ENCODE results near the gene SETBP1.

DNA sequence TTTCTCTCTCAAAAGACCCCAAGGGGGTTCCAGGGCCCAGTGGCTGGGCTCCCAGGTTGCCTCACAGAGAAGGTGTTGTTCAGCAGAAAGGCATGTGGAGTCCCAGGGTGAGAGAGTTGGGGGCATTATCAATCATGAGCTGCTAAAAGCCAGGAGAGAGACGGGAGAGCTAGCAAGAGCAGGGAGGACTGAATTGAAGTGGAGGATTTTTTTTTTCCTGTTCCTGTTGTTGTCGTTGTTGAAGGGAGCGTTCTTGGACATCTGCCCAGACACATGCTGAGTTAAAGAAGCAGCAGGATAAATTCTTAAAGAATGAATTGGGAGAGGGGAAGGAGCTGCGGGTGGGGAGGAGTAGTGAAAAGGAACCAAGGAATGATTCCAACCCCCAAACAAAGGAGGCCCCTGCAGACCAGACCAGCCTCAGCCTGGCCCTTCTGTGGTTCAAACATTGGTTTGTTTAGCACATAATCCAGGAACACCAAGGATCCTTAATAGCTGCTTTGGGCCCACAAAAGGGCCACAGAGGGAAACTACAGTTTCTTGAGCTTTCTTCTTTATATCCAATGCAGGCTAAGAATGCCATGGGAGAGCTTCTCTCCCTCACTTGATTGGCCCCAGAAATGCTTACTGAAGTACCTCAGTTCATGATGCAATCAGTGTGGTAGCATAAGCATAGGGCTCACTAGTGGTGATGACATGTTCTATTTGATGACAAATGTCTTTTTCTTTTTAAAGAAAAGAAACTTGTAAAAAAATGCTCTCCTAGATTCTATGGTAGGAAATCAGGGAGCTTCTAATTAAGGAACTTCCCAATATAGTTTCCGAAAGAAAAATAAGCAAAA lies 146.0 kb downstream of the SETBP1 start:
- TF ChIP-seq, protein P1, sequence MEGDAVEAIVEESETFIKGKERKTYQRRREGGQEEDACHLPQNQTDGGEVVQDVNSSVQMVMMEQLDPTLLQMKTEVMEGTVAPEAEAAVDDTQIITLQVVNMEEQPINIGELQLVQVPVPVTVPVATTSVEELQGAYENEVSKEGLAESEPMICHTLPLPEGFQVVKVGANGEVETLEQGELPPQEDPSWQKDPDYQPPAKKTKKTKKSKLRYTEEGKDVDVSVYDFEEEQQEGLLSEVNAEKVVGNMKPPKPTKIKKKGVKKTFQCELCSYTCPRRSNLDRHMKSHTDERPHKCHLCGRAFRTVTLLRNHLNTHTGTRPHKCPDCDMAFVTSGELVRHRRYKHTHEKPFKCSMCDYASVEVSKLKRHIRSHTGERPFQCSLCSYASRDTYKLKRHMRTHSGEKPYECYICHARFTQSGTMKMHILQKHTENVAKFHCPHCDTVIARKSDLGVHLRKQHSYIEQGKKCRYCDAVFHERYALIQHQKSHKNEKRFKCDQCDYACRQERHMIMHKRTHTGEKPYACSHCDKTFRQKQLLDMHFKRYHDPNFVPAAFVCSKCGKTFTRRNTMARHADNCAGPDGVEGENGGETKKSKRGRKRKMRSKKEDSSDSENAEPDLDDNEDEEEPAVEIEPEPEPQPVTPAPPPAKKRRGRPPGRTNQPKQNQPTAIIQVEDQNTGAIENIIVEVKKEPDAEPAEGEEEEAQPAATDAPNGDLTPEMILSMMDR (IDR thresholded peaks at IDR 0.05), result no peak
- TF ChIP-seq POLR2A (IDR thresholded peaks at IDR 0.05), result no peak

Measured in lower leg skin (tissue), 3 donors.